K562 (cell line): ENCODE measurements around the gene MOB3C.

ENCODE experiments used
- CTBP1 ChIP-seq: fragments of 450-650 bp; IDR thresholded peaks from 2 replicates; pipeline ENCODE4 v1.6.1; 2016; ENCODE audit warnings: borderline replicate concordance
- CTCF ChIP-seq, 3 experiments: IDR thresholded peaks in 2 of 3; conservative IDR thresholded peaks in 1 of 3; 2 replicates each; pipeline ENCODE4 v1.5.1; 2011 to 2012; ENCODE audit warnings: low read length in 3 of 3, mild to moderate bottlenecking in 3 of 3, control low read depth in 2 of 3, improper control_type of control experiment in 1 of 3, inconsistent platforms in 1 of 3, low read depth in 1 of 3, mixed read lengths in 1 of 3, moderate library complexity in 1 of 3; ENCODE audit not compliant: insufficient read depth in 2 of 3
- DPF2 ChIP-seq: fragments of 450-650 bp; IDR thresholded peaks from 2 replicates; pipeline ENCODE4 v1.6.1; 2016
- FOSL1 ChIP-seq: fragments of 200-800 bp; sonication (Bioruptor generic); conservative IDR thresholded peaks from 2 replicates; pipeline ENCODE4 v1.6.1; 2016; ENCODE audit warnings: missing genetic modification characterization, missing compliant biosample characterization
- HDAC6 ChIP-seq: IDR thresholded peaks from 2 replicates; pipeline ENCODE4 v1.6.1; 2012; ENCODE audit warnings: low read depth, mild to moderate bottlenecking, control low read depth, inconsistent platforms, low read length, moderate library complexity
- HLTF ChIP-seq: fragments of 450-650 bp; IDR thresholded peaks from 2 replicates; pipeline ENCODE4 v1.6.1; 2016
- IRF2 ChIP-seq: sonication (generic); formaldehyde crosslinking; IDR thresholded peaks from 2 replicates; pipeline ENCODE4 v1.8.1; 2022; ENCODE audit warnings: mild to moderate bottlenecking, missing genetic modification reagents
- NR2C2 ChIP-seq, 2 experiments: fragments of 200-800 bp in 1 of 2; sonication (Bioruptor generic) in 1 of 2; sonication (generic) in 1 of 2; formaldehyde crosslinking in 1 of 2; IDR thresholded peaks; 2 replicates each; pipeline versions ENCODE4 v1.6.1 to v1.8.0; 2016 to 2022; ENCODE audit warnings: mild to moderate bottlenecking in 1 of 2, missing compliant biosample characterization in 1 of 2, missing genetic modification characterization in 1 of 2, missing genetic modification reagents in 1 of 2
- POLR2AphosphoS5 ChIP-seq: IDR thresholded peaks from 2 replicates; pipeline ENCODE4 v1.6.1; 2011; ENCODE audit warnings: mild to moderate bottlenecking, low read depth, low read length, moderate library complexity; ENCODE audit not compliant: control insufficient read depth, insufficient read depth
- RAD21 ChIP-seq, 2 experiments: fragments of 250-450 bp in 1 of 2; fragments of 450-650 bp in 1 of 2; sonication (Bioruptor Pico) in 1 of 2; formaldehyde crosslinking in 1 of 2; IDR thresholded peaks in 1 of 2; conservative IDR thresholded peaks in 1 of 2; 2 replicates each; pipeline versions ENCODE4 v1.4.0 to v1.8.0; 2020 to 2022; ENCODE audit warnings: mild to moderate bottlenecking in 2 of 2, moderate library complexity in 1 of 2
- RAD51 ChIP-seq: fragments of 450-650 bp; IDR thresholded peaks from 2 replicates; pipeline ENCODE4 v1.7.1; 2016; ENCODE audit warnings: low read depth, mild to moderate bottlenecking, borderline replicate concordance
- SIRT6 ChIP-seq: IDR thresholded peaks from one replicate; pipeline ENCODE4 v1.6.1; 2012; ENCODE audit warnings: low read depth, mild to moderate bottlenecking, control low read depth, inconsistent platforms, low read length, moderate library complexity
- ZNF609 ChIP-seq: sonication (generic); formaldehyde crosslinking; IDR thresholded peaks from 2 replicates; pipeline ENCODE4 v1.8.1; 2023; ENCODE audit warnings: missing genetic modification reagents, mild to moderate bottlenecking, borderline replicate concordance

- no peak for TF ChIP-seq RAD21 (CRISPR knock-in tag; conservative IDR thresholded peaks at IDR 0.05 in 1 of 2, IDR thresholded peaks at IDR 0.05 in 1 of 2)
- no peak for TF ChIP-seq NR2C2 (CRISPR knock-in tag; IDR thresholded peaks at IDR 0.05)
- no peak for TF ChIP-seq NR2C2 (tag; IDR thresholded peaks at IDR 0.05)
- no peak for TF ChIP-seq IRF2 (CRISPR knock-in tag)
- no peak for TF ChIP-seq HDAC6
- no peak; the same call in 1 of the 2 replicates for TF ChIP-seq DPF2
- TF ChIP-seq FOSL1 (tag), result no peak
- TF ChIP-seq CTCF (IDR thresholded peaks at IDR 0.05 in 2 of 3, conservative IDR thresholded peaks at IDR 0.05 in 1 of 3; ENCODE audit: insufficient read depth in 2 of 3, low read depth in 1 of 3, low read length in 3 of 3), result no peak
- TF ChIP-seq RAD51, result no peak
- no peak for TF ChIP-seq HLTF
- TF ChIP-seq ZNF609 (CRISPR knock-in tag), result no peak
- no peak for TF ChIP-seq SIRT6
- TF ChIP-seq POLR2AphosphoS5, result no peak
- no peak for TF ChIP-seq CTBP1
Measured at GRCh38 chr1:46617108-46617800, 643 bp upstream of the MOB3C start.
